Ecto neural progenitor cell (in vitro differentiated cells): Measurements from ENCODE around the gene USE1.
"Not testable (repeated sequence)": the region's sequence is repeated elsewhere in the genome, so short reads cannot be mapped to it uniquely, and the experiment has no call there.

Experiments
- DNase-seq: peaks from one replicate; pipeline ENCODE4 v3.0.0-alpha.2; 2018; ENCODE audit warnings: low spot score

USE1 gene, protein sequence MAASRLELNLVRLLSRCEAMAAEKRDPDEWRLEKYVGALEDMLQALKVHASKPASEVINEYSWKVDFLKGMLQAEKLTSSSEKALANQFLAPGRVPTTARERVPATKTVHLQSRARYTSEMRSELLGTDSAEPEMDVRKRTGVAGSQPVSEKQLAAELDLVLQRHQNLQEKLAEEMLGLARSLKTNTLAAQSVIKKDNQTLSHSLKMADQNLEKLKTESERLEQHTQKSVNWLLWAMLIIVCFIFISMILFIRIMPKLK

DNA sequence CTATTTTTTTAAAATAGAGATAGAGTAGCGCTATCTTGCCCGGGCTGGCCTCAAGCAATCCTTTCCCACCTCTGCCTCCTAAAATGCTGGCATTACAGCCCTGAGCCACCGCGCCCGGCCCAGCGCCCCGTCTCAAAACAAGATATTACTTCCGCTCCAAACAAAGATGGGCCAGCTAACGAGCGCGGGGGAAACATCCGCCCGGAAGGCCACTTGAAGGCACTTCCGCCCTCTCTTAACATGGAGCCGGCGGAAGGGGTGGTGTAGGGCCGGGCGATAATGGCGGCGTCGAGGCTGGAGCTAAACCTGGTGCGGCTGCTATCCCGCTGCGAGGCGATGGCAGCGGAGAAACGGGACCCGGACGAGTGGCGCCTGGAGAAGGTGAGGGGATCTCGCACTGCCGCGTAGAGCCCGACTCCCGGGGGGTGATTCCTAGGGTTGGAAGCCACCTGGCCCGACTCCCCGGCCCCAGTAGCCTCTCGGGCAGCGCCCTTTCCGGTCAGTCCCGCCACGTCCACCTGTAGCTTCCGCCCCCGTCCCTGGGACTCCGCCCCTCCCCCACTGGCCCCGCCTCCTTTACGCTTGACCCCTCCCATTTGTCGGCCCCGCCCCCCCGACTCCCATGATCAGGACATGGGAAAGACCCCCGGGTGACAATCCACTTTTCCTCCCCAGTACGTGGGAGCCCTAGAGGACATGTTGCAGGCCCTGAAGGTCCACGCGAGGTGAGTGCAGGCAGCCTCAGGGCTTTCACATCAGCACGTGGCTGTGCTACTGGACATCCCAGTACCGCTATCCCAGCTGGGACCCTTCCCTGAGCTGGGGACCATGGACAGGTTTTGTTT is at the start of gene USE1:
TSS of gene USE1 (plus strand) at position 231 of the 845 bp plus-strand sequence. CDS start at position 280, 49 bp downstream.
- peak; percentile 92 for DNase-seq

DNA sequence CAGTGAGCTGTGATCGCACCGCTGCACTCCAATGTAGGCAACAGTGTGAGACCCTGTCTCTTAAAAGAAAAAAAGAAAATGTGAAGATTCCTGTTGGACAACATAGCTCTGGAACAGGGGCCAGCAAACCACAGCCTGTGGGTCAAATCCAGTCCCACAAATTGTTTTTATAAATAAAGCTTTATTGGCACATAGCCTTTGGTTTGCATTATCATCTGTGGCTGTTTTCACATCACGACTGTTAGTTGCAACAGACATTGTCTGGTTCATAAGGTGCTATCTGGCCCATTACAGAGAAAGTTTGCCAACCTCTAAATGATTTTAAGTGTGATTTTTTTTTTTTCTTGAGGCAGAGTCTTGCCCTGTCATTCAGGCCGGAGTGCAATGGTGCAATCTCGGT is 49.4 kb upstream of the USE1 start:
- DNase-seq, result no peak

DNA sequence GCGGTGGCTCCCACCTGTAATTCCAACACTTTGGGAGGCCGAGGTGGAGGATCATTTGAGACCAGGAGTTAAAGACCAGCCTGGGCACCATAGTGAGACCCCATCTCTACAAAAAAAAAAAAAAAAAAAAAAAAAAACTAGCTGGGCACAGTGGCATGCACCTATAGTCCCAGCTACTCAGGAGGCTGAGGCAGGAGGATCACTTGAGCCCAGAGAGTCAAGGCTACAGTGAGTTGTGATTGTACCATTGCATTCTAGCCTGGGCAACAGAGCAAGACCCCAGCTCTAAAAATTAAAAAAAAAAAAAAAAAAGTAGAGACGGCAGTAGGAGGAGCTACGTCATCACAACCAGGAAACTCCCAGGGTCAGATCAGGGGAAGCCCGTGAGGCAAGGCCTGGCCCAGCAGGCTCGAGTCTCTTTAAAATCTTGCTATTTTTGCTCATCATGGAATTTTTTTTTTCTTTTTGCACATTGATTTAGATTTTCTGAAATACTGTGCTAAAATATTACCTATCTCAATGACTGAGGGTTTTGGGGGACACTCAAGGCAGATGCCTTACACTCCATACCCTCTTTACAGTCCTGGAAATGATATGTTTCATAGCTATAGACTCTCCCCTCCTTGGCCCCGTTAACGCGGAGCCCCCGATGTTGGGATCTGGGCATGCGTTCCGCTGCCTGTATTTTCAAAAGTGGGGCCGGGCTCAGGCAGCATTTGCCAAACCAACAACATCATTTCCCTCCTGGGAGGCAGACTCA is 44.4 kb upstream of the USE1 start:
- no peak for DNase-seq

DNA sequence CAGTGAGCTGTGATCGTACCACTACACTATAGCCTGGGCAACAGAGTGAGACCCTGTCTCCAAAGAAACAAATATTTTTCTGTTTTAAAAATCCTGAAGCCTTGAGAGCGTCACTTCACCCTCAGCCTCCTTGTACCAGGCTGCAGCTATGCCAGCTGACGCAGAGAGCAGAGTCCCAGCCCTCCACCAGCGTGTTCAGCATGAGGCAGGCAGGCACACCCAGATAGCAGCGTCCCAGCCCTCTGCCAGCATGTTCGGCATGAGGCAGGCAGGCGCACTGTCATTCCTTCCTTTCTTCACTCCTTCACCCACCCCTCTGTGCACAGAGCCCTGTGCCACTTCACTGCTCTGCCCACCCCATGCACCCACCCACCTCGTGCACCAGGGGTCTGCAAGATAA is 43.3 kb upstream of the USE1 start:
- no peak for DNase-seq

DNA sequence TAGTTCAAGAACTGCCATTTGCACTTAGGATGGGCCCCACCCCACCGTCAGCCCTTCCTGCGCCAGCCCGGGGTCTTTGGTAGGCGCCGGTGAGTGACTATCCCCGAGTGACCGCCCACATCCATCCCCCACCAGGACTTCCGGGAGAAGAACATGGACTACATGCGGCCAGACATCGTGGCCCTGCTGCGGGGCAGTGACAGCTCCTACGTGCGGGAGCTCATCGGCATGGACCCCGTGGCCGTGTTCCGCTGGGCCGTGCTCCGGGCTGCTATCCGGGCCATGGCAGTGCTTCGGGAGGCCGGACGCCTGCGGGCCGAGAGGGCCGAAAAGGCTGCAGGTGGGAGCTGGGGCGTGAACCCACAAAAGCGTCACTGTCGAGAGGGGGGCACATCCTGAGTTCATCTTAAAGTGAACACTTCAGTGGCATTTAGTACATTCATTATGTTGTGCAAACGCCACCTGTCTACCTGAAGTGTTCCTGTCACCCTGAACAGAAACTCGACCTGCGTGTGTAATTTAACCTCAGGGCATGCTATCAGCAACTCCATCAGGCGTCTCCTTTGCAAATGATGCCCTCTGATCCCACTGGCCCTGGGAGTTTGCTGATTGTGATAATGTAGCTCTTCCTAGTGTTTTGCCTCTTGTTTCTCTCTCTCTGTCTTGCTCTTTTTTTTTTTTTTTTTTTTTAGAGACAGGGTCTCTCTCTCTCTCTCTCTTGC is 42.4 kb upstream of the USE1 start:
- no peak for DNase-seq

DNA sequence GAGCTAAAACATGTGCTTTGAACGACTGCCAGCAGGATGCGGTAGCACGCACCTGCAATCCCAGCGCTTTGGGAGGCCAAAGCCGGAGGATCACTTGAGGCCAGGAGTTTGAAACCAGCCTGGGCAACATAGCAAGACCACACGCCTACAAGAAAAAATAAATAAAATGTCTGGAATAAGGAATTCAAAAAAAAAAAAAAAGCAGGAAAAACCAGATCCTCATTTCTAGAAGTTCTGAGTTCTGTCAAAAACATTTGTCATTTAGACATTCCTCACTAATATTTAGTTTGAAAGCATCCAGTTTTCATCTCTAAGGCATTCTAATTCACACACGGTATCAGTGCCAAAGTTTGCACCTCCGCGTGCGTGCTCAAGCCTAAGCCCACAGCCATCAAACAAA is 36.9 kb upstream of the USE1 start:
- DNase-seq, result no peak

DNA sequence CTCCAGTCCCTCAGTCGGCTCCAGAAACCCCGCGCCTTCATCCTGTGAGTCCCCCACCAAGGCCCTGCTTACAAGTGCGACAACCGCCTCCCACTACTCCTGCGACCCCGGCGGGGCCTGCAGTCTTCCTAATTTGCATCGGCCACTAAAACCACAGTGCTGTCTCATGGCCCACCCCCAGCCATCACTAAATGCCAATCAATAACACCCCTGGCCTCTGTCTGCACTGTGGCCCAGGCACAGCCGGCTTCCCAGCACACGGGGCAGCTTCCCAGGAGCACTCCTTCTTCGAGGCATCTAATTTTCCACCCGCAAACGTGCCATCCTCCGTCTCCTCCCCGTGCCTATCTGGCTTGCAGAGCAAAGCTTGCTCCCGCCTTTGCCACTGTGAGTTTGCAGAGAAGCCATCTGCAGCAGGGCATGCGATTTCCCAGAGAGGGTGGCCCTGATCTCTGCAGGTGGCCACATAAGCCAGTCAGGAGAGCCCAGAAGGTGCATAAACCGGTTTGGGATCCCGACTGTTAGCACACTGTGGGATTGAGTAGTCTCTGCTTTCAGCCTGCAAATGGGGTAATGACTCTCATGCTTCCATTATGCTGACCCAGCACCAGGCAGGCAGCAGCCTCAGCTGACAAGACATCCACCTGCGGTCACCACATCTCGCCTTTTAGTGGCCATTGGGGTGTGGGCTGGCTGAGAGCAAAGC is 34.0 kb upstream of the USE1 start:
- peak; percentile 58 for DNase-seq

DNA sequence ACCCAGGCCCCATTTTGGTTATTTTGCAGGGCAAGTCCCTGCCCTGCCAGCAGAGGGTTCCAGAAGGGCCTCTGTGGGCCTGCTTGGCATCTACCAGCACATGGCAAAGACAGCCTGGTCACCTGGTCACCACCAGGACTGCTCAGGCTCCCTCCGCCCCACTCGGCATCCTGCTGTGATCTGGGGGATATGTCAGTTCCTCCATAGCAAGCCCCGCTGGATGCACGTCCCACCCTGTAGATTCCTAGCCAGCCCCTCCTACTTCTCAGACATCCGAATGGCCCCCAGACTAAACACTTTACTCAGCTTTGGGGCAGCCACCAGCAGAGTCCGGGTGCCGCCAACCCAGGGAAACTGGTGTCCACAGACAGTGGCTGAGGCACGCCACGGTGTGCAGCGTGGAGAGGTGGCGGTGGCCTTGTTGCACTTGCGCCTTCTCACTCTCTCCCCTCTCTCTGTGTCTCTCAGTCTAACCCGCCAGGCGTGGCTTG is 31.8 kb upstream of the USE1 start:
- no peak for DNase-seq

DNA sequence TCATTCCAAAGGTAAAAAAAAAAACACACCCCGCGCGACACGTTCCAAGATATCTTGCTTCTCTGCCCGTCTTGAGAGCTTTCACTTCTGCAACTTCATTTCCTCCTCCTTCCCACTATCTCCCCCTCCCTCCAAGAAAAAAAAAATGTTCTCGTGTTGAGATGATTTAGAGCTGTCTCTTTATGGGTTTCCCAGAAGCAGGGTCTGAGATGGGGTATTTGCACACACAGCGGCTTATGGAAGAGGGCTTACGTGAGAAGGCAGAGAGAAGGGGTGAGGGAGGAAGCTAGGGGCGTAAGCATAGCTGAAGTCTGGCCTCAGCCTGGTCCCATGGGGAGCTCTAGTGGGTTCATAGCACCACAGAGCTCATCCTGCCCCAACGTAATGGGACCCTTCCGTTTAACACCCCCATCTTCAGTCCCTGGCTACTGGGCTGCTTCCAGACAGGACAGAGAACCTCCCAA is 31.3 kb upstream of the USE1 start:
- no peak for DNase-seq

DNA sequence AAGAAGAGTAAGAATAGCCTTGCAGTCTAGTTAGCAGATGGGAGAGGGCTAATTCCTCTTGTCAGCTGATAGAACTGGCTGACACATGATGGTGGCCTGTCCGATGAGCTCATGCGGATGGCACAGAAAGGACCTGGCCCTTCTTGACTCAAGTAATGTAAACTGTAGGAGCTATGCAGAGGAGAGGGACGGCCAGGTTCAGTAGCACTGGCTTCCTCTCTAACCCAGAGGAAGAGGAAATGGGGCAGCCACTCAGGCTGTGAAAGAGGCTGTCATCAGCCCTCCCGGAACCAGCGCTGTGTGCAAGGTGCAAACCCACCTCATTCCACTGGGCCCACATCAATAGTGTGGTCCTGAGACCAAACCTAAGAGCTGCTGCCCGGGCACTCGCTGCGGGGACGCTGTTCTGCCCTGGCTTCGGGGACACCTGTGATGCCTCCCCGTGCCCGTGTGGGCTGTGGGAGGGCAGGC is 30.8 kb upstream of the USE1 start:
- no peak for DNase-seq

DNA sequence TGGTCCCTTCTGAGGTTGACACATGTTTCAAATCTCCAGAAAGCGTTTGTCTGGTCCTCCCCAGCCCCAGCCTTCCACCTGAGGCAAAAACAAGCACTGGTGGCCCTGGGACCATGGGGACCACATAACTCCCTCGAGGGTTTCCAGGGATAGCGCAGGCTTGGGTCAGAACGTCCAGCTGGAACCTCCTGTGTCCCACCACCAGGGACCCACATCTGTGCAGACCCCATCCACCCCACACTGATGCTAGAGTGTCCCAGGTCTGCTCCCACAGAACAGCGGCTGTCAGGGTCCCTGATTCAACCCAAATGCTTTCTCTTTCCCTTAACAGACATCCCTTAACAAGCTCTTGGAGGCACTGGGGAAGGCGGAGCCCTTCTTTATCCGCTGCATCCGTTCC is 29.6 kb upstream of the USE1 start:
- no peak for DNase-seq

DNA sequence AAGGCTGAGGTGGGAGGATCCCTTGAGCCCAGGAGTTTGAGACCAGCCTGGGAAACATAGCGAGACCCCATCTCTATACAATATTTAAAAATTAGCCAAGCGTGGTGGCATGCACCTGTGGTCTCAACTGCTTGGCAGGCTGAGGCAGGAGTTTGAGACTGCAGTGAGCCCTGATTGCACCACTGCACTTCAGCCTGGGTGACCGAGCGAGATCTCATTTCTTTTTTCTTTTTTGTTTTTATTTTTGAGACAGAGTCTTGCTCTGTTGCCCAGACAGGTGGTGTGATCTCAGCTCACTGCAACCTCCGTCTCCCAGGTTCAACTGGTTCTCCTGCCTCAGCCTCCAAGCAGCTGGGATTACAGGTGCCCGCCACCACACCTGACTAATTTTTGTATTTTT is 23.4 kb upstream of the USE1 start:
- DNase-seq, result not testable (repeated sequence)

DNA sequence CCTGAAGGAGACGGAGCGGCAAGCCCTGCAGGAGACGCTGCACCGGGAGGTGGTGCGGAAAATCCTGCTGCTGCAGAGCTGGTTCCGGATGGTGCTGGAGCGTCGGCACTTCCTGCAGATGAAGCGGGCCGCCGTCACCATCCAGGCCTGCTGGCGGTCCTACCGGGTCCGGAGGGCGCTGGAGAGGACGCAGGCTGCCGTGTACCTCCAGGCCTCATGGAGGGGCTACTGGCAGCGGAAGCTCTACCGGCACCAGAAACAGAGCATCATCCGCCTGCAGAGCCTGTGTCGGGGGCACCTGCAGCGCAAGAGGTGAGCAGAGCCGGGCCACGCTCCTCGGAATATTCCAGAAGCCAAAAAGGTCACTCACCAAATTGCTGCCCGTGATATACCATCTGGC is 22.4 kb upstream of the USE1 start:
- no peak for DNase-seq

DNA sequence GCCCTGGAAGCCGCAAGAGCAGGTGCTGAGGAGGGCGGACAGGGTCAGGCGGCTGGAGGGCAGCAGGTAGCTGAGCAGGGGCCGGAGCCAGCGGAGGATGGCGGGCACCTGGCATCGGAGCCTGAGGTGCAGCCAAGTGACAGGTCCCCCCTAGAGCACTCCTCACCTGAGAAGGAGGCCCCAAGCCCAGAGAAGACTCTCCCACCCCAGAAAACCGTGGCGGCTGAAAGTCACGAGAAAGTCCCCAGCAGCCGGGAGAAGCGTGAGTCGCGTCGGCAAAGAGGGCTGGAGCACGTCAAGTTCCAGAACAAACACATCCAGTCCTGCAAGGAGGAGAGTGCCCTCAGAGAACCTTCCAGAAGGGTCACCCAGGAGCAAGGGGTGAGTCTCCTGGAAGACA is 20.5 kb upstream of the USE1 start:
- no peak for DNase-seq

DNA sequence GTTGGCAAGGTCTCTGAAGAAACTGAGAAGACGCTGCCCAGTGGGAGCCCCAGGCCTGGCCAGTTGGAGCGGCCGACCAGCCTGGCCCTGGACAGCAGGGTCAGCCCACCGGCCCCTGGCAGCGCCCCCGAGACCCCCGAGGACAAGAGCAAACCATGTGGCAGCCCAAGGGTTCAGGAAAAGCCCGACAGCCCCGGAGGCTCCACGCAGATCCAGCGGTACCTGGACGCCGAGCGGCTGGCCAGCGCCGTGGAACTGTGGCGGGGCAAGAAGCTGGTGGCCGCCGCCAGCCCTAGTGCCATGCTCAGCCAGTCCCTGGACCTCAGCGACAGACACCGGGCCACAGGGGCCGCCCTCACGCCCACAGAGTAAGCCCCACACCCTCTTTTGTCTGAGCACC is 20.1 kb upstream of the USE1 start:
- no peak for DNase-seq

DNA sequence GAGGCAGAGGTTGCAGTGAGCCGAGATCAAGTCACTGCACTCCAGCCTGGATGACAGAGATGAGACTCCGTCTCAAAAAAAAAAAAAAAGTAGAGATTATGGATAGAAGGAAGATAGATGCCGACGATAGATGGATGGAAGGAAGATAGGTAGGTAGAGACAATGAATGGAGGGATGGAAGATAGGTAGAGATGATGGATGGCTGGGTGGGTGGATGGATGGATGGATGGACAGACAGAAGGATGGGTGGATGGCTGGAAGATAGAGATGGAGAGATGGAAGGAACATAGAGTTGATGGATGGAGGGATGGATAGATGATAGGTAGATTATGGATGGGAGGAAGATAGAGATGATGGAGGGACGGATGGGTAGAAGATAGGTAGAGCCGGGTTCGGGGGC is 18.5 kb upstream of the USE1 start:
- no peak for DNase-seq

DNA sequence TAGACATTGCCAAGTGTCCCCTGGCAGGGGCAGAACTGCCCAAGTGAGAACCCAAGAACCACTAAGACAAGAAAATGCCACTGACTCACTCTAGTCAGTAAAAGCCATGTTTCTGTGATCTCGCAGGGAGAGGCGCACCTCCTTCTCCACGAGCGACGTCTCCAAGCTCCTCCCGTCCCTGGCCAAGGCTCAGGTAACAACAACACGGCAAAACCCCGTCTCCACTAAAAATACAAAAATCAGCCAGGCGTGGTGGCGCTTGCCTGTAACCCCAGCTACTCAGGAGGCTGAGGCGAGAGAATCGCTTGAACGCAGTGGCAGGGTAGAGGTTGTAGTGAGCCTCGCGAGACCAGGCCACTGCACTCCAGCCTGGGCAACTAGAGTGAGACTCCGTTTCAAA is 17.5 kb upstream of the USE1 start:
- DNase-seq, result no peak

DNA sequence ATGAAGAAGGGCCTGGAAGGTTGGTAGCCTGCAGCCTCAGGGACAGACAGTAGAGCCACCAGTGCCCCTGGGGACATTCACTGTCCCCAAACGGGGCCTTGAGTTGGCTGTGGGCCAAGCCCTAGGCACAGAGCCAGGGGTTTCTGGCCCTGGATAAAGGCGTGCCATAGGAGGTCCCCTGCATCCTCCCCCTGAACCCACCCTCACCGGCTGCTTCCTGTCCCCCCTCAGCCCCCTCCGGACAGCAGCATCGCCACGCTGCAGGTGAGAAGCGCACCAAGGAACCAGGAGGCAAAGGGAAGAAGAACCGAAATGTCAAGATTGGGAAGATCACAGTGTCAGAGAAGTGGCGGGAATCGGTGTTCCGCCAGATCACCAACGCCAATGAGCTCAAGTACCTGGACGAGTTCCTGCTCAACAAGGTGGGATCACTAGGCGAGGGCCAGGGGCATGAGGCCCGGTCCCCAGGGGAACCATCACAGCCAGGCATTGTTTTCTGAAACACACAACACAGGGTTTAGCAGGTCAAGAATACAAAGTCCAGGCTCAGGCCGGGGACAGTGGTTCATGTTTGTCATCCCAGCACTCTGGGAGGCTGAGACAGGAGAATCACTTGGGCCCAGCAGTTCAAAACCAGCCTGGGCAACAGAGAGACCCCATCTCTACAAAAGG is 14.6 kb upstream of the USE1 start:
- DNase-seq, result no peak

DNA sequence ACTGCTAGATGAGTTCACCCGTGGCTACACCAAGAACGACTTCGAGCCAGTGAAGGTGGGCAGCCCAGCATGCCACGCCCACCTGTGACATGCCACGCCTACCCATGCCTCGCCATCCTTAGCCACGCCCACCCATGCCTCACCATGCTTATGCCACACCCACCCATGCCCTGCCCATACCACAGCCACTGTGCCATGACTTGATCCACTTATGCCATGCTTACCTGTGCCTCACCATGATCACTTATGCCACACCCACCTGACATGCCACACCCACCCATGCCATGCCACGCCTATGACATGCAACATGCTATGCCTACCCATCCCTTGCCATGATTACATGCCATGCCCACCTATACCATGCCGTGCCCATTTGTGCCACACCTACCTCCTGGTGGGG is 12.9 kb upstream of the USE1 start:
- DNase-seq, result no peak

DNA sequence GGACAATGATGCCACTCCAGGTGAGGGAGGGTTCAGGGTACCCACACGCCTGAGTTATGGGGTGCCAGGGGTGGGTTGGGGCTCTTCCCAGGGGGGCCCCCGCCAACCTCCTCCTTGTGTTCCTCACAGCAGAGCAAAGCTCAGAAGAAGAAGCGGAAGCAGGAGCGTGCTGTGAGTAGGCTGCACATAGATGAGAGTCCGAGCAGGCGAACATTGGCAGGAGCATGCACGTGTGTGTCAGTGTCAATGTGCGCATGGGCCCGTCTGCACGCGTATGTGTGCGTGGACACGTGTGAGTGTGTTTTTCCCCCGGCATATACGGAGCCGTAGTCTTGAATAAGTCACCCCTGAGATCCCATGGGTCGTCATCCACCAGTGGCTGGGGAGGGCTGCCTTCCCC is 12.4 kb upstream of the USE1 start:
- no peak for DNase-seq
